22Rv1 (cell line): ENCODE measurements around the gene TCP10L.

ENCODE experiments used
- CTCF ChIP-seq: fragments of 450-650 bp; IDR thresholded peaks from 2 replicates; pipeline ENCODE4 v1.5.1; 2017; ENCODE audit warnings: mild to moderate bottlenecking
- ZFX ChIP-seq: fragments of 450-650 bp; IDR thresholded peaks from 2 replicates; pipeline ENCODE4 v1.6.1; 2017; ENCODE audit warnings: antibody characterized with exemption, borderline replicate concordance

GRCh38 chr21:32538147-32538792 lies 47.1 kb downstream of the TCP10L start:
- TF ChIP-seq CTCF (no peak), ZFX (no peak)
